Stimulated activated CD8-positive, alpha-beta memory T cell treated with anti-CD3 and anti-CD28 coated beads, Interleukin-12 subunit alpha, Interleukin-12 subunit beta, amount 100 ng/mL, for 24 hours (primary cell): Measurements from ENCODE around the gene PRSS36.
"Not testable (repeated sequence)": the region's sequence is repeated elsewhere in the genome, so short reads cannot be mapped to it uniquely, and the experiment has no call there.

Experiments
- DNase-seq: peaks from one replicate; pipeline ENCODE4 v3.0.0-alpha.2; 2020; ENCODE audit errors: extremely low read depth

The PRSS36 gene

DNA sequence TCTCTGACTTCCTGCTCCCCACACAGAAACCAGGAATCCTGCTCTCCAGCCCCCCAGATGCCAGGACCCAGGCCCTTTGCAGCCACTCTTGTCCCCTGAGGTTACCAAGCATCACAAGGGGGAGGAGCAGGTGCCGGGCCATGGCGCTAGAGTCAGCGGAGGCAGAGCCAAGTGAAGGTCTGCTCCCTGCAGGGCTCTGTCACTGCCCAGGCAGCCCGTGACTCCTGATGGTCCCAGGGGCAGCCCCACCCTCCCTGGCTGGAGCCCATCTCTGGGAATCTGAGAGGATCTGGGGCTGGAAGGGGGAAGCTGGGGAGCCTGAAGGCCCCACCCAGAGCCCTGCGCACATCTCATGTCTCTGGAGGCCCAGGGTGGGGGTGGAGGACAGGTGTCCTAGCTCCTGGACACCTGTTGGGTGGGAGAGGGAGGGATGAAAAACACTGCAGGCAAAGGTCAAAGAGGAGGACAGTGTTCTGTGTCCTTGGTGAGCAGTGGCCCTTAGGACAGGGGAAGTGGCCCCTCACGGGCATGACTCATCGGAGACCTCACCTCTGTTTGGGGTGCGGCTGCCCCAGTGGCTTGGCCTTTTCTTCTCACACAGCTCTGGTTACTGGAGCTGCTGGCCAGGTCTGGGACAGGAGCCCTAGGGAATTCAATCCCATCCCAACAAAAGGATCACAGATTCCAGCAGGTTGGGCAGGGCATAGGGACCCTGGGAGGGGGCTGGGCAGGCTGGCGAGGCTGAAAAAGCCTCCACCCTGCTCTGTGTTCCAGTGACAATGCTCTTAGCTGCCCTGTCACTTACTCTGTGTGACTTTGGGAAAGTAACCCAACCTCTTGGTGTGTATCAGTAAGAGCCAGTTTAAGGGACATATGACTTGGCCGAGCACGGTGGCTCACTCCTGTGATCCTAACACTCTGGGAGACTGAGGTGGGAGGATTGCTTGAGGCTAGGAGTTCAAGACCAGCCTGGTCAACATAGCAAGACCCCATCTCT lies at the start of gene PRSS36:
PRSS36 (minus strand) TSS at position 173 of the 997 bp plus-strand sequence; CDS start at position 142, 31 bp downstream.
- no peak for DNase-seq

DNA sequence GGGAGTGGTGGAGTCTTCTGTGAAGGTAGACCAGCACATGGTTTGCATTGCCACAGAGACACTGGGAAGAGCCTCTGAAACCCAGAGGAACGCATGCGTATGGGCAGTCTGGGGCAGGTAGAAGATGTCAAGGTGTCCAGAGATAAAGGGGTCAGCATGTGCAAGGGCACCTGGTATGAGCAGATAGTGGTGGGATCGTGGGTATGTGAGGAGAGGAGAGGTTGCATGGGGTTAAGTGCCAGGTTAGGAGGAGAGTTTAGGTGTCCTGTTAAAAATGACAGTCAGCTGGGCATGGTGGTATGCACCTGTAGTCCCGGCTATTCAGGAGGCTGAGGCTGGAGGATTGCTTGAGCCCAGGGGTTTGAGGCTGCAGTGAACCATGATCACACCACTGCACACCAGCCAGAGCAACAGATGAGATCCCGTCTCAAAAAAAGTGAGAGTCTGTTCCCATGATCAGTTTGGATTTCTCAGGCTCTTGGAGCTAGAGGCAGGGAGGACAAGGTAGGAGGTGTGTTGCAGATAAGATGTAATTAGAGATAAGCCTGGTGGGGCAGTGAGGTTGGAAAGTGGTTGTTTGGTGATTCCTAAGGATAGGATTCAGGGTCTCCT lies 49.7 kb upstream of the PRSS36 start:
- DNase-seq: no peak

DNA sequence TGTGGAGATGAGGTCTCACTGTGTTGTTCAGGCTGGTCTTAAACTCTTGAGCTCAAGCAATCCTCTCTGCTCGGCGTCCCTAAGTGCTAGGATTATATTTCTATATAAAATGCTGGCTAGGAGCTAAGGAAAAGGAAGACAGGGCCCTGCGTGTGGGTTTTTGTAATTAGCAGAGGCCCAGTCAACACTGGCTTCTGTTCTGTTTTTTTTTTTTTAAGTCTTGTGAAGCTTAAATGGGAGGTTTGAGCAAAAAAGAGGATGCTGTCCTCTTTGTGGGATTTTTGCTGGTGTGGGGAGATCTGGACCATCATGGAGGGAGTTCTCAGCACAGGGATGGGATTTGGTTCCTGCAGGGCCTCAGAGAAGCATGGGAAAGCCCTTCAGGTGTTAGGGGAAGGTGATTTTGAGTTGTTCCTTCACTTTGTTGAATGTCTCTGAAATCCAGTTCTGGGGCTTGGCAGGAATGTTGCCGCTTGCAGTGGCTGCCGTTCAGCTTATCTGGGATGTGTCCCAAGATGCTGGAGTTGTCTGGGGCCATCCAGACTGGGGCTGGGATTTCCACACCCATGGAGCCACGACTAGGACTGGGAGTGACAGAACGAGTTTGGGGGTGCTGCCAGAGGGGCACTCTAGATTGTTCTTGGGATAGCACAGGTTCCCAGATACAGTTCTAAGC lies 48.5 kb upstream of the PRSS36 start:
- DNase-seq: no peak

DNA sequence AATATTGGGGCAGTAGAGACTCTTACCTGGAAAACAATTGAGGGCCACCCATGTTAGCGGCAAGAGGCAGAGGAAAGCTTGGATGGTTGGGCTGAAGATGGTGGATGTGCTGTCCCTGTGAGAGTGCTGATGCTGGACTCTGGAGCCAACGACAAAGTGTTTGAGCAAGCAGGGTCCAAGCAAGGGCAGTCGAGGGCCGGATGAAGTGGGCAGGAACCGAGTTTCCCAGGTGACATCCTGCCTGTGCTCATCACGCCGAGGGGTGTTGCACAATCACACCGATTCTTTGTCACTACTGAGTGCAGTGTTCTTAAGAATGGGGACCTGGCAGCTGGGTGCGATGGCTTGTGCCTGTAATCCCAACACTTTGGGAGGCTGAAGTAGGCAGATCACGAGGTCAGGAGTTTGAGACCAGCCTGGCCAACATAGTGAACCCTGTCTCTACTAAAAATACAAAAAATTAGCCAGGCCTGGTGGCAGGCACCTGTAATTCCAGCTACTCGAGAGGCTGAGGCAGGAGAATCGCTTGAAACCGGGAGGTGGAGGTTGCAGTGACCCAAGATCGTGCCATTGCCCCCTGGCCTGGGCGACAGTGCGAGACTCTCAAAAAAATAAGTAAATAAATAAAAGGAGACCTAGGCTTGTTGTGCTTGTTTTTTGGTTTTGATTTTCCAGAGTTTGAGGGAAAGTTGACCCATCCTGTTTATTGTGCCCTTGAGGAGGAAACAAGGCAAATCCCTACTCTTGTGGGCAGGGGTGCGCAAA lies 46.6 kb upstream of the PRSS36 start:
- DNase-seq: no peak

DNA sequence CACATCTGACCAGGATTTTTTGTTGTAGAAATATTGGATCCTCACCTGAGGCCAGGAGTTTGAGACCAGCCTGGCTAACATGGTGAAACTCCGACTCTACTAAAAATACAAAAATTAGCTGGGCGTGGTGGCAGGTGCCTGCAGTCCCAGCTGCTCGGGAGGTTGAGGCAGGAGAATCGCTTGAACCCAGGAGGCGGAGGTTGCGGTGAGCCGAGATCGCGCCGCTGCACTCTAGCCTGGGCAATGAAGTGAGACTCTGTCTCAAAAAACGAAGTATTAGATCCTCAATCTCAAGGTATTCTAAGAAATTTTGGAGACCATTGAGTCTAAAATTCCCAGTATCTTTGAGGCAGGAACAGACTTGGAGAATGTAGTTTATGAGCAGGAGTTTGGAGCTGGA lies 46.0 kb upstream of the PRSS36 start:
- not testable (repeated sequence) for DNase-seq

DNA sequence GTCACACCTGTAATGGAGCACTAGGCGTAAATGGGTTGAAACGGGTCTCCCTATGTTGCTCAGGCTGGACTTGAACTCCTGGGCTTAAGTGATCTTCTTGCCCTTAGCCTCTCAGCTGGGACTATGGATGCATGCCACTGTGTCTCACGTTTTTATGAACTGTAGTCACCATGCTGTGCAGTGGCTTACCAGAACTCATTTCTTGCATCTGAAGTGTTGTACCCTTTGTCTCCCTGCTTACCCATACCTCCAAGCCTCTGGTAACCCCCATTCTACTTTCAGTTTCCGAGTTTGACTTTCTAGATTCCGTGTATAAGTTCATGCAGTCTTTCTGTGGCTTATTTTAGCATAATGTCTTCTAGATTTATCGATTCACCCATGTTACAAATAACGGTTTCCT lies 45.0 kb upstream of the PRSS36 start:
- no peak for DNase-seq

DNA sequence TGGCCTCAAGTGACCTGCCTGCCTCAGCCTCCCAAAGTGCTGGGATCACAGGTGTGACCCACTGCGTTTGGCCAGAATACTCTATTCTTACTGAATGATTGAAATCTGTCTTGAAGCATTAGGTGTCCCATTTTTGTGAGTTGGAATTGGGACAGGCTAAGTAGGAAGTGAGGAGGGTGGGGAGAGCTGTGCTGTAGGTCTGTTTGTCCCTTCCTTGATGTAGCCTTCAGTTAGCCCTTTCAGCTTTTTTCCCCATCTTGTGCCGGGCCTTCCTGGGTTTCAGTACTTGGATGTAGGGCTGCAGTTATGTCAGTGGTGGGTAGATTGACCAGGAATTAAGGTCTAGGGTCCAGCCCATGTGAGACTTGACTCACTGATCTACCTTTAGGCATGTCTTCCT lies 44.0 kb upstream of the PRSS36 start:
- DNase-seq: no peak

DNA sequence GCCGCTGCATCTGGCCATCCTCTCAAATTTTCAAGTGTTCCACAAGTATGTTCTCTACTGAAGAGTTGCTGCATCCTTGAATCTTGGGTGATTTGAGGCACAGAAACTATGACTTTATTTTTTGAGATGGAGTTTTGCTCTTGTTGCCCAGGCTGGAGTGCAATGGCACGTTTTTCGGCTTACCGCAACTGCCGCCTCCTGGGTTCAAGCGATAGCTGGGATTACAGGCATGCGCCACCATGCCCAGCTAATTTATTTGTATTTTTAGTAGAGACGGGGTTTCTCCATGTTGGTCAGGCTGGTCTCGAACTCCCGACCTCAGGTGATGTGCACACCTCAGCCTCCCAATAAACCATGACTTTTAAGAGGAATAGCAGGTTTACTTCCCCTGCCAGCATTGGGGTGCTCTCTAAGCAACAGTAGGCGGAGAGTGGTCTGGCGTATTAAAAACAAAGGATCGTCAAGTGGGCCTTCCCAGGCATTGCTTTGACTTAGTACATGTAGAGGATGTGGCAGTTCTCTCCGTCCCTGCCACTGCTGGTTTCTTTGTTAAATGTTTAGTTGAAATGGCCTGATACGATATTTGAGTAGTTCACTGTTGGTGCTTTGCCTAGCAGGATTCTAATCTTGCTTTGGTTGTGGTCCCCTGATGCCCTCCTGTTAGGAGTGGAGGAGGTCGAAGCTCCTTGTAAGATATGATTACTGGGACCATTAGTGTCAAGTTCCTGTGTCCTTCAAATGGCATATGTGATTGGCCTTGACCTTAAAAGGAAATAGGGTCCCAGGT lies 43.2 kb upstream of the PRSS36 start:
- DNase-seq: no peak

DNA sequence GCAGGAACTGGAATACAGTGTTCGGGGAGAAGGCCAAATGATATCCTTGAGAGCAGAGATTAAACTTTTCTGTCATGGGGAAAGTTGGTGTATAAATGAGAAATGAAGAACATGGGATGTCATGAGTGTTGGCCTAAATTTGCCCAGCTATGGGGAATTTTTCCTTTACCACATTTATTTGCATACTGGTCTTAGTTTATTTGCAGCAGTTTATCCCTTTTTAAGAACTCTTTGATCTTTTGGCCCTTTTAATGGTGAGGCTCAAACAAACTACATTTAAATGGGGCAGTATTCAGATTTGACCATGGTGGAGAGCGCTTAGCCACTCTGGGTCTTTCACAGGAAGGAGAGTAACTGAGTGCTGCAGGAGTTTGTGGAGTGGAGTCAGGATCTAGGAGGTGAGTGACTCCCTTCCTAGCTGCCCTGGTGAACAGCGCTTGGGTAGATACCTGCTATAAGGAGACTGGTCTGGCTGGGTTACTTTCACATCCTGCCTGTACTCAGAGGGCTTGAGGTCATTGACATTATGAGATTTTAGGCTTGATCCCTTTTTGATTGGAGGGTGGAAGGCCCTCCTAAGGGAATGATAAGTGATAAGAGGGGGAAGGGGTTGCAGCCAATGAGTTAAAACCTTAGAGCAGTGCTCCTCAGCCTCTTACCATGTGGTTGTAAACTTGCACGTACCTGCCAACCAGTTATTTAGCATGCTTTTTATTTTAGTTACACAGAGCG lies 42.0 kb upstream of the PRSS36 start:
- no peak for DNase-seq

DNA sequence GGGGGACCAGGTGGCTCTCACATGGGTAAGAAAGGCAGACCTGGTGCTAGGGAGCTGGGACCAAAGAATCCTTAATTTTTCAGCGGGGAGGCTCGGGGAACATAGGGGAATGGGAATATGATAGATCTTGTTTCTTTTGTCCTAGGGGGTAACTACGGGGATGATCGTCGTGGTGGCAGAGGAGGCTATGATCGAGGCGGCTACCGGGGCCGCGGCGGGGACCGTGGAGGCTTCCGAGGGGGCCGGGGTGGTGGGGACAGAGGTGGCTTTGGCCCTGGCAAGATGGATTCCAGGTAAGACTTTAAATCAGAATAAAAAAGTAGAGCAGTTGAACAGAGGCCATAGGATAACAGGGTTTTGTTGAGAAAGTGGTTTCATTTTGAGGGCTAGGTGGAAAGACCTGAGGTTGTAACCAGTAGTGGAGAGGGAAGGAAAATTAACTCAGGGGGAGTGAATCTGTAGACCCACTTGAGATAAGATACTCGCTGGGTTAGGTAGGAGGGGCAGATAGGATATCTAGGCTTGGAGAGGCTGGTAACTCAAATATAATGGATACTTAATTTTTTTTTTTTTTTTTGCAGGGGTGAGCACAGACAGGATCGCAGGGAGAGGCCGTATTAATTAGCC lies 41.1 kb upstream of the PRSS36 start:
- DNase-seq: no peak

DNA sequence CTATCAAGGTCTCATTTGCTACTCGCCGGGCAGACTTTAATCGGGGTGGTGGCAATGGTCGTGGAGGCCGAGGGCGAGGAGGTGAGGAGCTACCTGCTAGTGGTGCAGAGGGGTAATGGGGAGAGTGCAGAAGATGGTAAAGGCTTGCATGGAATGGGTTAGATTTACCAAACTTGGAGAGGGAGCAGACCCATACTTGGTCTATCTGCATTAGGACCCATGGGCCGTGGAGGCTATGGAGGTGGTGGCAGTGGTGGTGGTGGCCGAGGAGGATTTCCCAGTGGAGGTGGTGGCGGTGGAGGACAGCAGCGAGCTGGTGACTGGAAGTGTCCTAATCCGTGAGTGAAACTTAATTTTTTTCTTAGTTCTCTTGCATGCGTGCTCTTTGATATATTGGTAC lies 40.2 kb upstream of the PRSS36 start:
- DNase-seq: no peak

DNA sequence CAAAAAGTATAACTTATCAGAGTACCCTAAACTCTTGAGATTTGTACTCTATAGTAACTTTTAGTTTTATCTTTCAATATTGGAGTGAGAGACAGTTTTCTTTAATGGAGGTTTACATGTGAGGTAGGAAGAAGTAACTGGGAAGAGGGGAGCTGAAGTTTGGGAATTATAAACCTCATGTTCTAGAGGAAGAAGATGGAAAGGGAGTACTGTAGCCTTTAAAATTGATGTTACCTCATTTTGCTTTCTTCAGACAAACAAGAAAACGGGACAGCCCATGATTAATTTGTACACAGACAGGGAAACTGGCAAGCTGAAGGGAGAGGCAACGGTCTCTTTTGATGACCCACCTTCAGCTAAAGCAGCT lies 39.5 kb upstream of the PRSS36 start:
- DNase-seq: no peak

DNA sequence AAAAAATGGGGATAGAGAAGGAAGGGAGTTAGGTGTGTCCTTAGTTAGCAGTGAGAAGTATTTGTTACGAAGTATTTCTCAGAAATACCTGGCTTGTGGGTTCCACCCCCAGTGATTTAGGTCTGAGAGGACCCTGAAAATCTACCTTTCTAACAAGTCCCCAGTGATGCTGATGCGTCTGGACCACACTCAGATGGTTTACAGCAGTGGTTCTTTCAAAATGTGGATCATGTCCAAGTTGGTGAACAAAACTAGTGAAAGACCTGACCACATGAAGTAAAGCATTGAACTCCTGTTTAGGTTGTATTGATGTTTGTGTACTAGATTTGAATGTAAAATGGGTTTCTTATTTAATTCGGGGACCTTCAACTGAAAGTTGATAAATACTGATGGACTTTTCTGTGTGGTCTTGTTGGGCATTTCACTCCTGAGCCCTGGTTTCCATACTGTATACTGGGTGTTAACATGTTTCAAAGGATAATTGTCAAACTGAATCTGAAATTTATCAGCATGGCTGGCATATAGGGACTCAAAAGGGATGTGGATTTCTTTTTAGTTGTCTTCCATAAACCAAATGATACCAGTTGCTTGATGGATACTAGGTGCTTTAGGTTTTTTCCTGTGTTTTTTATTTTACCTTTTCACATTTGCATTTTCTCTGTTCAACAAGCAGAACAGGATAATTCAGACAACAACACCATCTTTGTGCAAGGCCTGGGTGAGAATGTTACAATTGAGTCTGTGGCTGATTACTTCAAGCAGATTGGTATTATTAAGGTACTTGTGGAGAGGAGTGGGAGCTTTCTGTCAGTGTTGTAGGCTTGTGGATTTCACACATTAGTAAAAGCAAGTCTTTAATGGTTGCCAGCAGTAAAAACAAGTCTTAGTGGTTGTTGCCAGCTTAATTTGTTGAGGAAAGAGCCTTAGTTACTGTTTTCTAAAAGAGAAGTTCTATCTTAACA lies 38.9 kb upstream of the PRSS36 start:
- no peak for DNase-seq

DNA sequence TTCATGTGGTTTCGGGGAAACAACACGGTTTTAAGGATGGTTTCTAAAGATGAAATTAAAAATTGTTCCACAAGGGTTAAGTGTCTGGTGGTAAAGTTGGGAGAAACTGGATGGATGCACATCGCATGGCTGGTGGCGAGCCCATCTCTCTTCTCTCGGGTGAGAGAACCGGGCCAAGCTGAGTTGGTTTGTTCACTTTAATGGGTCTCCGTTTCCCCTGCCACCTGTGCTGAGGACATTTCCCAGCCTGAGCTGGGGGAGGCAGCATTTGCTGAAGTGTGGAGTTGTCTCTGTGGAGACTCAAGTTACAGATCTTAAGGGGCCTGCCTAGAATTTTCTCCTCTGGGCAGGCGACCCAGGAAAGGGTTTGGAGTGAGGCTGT lies 37.9 kb upstream of the PRSS36 start:
- no peak for DNase-seq

DNA sequence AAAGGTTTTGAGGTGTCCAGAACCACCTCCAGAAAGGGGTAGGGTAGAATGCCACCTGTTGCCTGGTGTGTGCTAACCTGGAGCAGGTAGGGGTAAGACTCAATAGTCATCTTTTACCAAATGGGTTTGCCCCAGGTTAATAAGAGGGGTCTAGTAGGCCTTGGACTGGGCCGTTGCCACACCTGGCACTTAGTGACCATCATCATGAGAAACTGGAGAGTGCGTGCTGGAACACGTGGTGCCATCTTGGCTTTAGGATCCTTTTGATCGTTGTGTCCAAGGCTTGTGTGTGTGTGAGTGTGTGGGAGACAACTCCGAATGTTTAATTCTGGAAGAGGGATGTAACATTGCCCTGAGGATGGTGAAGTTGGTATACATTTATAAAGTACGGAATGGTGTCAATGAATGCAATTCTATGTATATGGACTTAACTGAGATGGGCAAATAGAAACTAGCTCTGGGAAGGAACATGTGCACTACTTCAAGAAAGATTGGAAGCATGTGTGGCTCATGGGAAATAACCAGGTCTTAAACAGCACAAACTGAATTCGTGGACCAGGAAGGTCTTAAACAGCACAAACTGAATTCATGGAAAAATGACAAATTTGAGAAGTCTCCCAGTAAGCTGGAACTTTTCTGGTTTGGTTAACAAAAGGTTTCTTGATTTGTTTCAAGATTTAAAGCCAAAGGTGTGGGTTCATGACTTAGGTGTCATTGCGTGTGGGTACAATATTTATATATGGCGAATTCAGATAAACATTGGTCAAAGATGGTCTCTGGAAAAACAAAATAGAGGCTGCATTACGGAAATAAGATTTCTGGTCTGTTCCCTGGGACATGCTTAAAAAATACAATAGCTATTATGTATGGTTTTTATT lies 37.3 kb upstream of the PRSS36 start:
- no peak for DNase-seq

DNA sequence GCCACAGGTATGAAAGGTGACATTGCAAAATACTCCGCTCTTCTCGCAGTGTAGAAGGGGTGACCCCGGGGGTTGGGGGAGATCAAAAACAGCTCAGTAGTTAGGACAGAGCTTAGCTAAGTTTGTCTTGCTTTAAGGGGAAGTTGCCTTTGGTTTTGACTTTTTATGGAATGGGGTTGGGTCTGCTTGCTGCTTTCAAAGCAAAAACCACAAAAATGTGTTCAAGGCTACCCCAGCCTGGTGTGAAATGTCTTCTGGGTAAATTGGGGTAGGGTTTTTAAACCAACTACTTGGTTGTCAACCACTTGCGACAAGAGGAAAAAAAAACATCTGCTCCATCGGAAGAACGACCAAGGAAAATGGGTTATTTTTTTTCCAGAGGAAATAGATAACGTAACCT lies 36.3 kb upstream of the PRSS36 start:
- DNase-seq: no peak

DNA sequence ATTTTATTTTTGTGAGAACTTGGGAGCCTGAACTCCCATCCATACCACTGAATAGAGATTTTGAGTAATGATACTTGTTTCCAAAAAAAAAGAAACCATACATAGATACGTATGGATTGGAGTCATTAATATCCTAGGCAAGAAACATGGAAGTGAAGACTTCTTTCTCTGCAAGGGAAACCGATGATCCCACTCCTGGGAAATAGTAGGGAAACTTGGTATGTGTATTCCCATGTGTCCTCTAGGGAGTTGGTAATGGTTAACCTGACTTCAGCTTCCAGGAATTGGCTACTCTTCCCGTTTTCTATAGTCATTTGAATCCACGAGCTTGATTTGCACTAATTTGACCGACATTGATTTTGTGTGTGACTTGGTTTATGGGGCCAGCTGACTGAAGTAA lies 35.5 kb upstream of the PRSS36 start:
- DNase-seq: no peak

DNA sequence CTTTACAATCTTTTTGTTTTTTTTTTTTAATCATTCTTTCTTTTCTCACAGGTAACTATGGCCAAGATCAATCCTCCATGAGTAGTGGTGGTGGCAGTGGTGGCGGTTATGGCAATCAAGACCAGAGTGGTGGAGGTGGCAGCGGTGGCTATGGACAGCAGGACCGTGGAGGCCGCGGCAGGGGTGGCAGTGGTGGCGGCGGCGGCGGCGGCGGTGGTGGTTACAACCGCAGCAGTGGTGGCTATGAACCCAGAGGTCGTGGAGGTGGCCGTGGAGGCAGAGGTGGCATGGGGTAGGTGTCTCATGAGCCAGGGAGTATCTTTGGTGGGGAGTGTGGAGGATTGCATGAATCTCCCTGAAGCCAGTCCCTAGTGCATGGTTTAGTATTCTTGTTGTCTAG lies 35.0 kb upstream of the PRSS36 start:
- DNase-seq: no peak
